Measurements from ENCODE around the gene SARS2. TPM values are rescaled to one million over a fixed set of nuclear protein-coding genes. Genes with fewer than 3 reads are reported as not detected.

The SARS2 gene
- total RNA-seq, result 10 to 100 TPM; 43.1 to 46.7 TPM
- 18.9 TPM for polyA plus RNA-seq

GRCh38 chr19:38929929-38930775 is at the start of gene SARS2:
Gene SARS2 (minus strand): TSS chr19:38930763. CDS start chr19:38930736, 27 bp downstream.
- ChIA-PET CTCF (interaction anchor here (0.6 to 5.8 kb wide), 53 partner anchors 11 to 594 kb away, joined by 3 to 51 read pairs (median 4); partner anchors contain the start of genes ACTN4, CAPN12, CATSPERG and EIF3K), POLR2A (interaction anchor here (0.6 to 2.0 kb wide), 14 partner anchors 30 to 556 kb away, joined by 3 to 12 read pairs (median 5); partner anchors contain the start of genes ECH1, EIF3K, FAM98C and NFKBIB)
- Histone ChIP-seq H3K27ac (ENCODE audit: low read depth, low read length) (peak within 1 kb of the TSS; percentile 95), H3K4me1 (ENCODE audit: insufficient read depth, low read length) (peaks cover 49% of the 10 kb centered on the region), H3K9me3 (ENCODE audit: low read length) (no peaks in the 10 kb centered on the region), H3K36me3 (ENCODE audit: insufficient read depth, low read length) (no peaks in the 10 kb centered on the region), H3K27me3 (ENCODE audit: insufficient read depth, low read length, poor library complexity, severe bottlenecking) (no peaks in the 10 kb centered on the region), H3K4me3 (ENCODE audit: low read length) (peak within 1 kb of the TSS; percentile 96)
- DNase-seq, result peak; percentile 88 to 97 (median 96)
- H3K36me3 Mint-ChIP-seq, result peaks cover 8 to 41% (median 9%) of the 10 kb centered on the region in 3 donors
- peak within 1 kb of the TSS; percentile 90 to 100 (median 99) for H3K27ac Mint-ChIP-seq
- peaks cover 45 to 62% (median 47%) of the 10 kb centered on the region in 3 donors for H3K4me1 Mint-ChIP-seq
- H3K27me3 Mint-ChIP-seq, result no peaks in the 10 kb centered on the region
- H3K9me3 Mint-ChIP-seq, result peaks cover 0 to 5% (median 0%) of the 10 kb centered on the region in 5 donors
- H3K4me3 Mint-ChIP-seq, result peak within 1 kb of the TSS; percentile 97 to 100 (median 98)

- Mint-ChIP-seq H3K36me3 (peaks cover 0 to 4% (median under 1%) of the 10 kb centered on the region in 3 donors), H3K27ac (no peak overlapping the region), H3K4me3 (no peak overlapping the region), H3K27me3 (peaks cover 16 to 28% of the 10 kb centered on the region in 2 donors), H3K9me3 (peaks cover 0 to 3% (median 0%) of the 10 kb centered on the region in 5 donors), H3K4me1 (peaks cover 3 to 12% (median 10%) of the 10 kb centered on the region in 3 donors)
- Histone ChIP-seq H3K36me3 (ENCODE audit: insufficient read depth, low read length) (no peaks in the 10 kb centered on the region), H3K9me3 (ENCODE audit: low read length) (no peaks in the 10 kb centered on the region), H3K4me1 (ENCODE audit: insufficient read depth, low read length) (no peaks in the 10 kb centered on the region), H3K27ac (ENCODE audit: low read depth, low read length) (no peak overlapping the region), H3K4me3 (ENCODE audit: low read length) (no peak overlapping the region), H3K27me3 (ENCODE audit: insufficient read depth, low read length, poor library complexity, severe bottlenecking) (peaks cover 5% of the 10 kb centered on the region)
- DNase-seq, result no peak
- CTCF ChIA-PET, result no interaction called here
- POLR2A ChIA-PET, result no interaction called here
These were observed 49.2 kb upstream of the SARS2 start for GRCh38 chr19:38979812-38980211.

GRCh38 chr19:38978326-38978689 is 47.7 kb upstream of the SARS2 start:
- Histone ChIP-seq H3K9me3 (ENCODE audit: low read length) (no peaks in the 10 kb centered on the region), H3K36me3 (ENCODE audit: insufficient read depth, low read length) (no peaks in the 10 kb centered on the region), H3K4me1 (ENCODE audit: insufficient read depth, low read length) (no peaks in the 10 kb centered on the region), H3K4me3 (ENCODE audit: low read length) (no peak overlapping the region), H3K27me3 (ENCODE audit: insufficient read depth, low read length, poor library complexity, severe bottlenecking) (peaks cover 5% of the 10 kb centered on the region), H3K27ac (ENCODE audit: low read depth, low read length) (no peak overlapping the region)
- Mint-ChIP-seq H3K36me3 (peaks cover 0 to 4% (median 2%) of the 10 kb centered on the region in 3 donors), H3K27me3 (peaks cover 21 to 34% of the 10 kb centered on the region in 2 donors), H3K27ac (no peak overlapping the region), H3K4me3 (no peak overlapping the region), H3K9me3 (peaks cover 0 to 3% (median 0%) of the 10 kb centered on the region in 5 donors), H3K4me1 (peaks cover 7 to 17% (median 10%) of the 10 kb centered on the region in 3 donors)
- no peak for DNase-seq
- ChIA-PET POLR2A (no interaction called here), CTCF (no interaction called here)

- peaks cover 5% of the 10 kb centered on the region for H3K27me3 ChIP-seq (ENCODE audit: insufficient read depth, low read length, poor library complexity, severe bottlenecking)
- no peak overlapping the region for H3K4me3 Mint-ChIP-seq
- H3K27ac Mint-ChIP-seq, result peak overlapping the region in 1 of 8 donors; percentile 34
These were observed 47.1 kb upstream of the SARS2 start for GRCh38 chr19:38977445-38978325.

GRCh38 chr19:38975861-38976271 is 45.3 kb upstream of the SARS2 start:
- Histone ChIP-seq H3K4me3 (ENCODE audit: low read length) (no peak overlapping the region), H3K27me3 (ENCODE audit: insufficient read depth, low read length, poor library complexity, severe bottlenecking) (peaks cover 5% of the 10 kb centered on the region), H3K4me1 (ENCODE audit: insufficient read depth, low read length) (no peaks in the 10 kb centered on the region), H3K9me3 (ENCODE audit: low read length) (no peaks in the 10 kb centered on the region), H3K36me3 (ENCODE audit: insufficient read depth, low read length) (no peaks in the 10 kb centered on the region), H3K27ac (ENCODE audit: low read depth, low read length) (peak overlapping the region; percentile 64)
- CTCF ChIA-PET, result interaction anchor here (0.8 kb wide), 1 partner anchor 525 kb away, joined by 3 read pairs; no protein-coding TSS in a partner anchor
- Mint-ChIP-seq H3K27ac (peak overlapping the region in 2 of 8 donors; percentile 49 to 61), H3K36me3 (peaks cover 0 to 4% (median 2%) of the 10 kb centered on the region in 3 donors), H3K4me1 (peaks cover 7 to 17% (median 10%) of the 10 kb centered on the region in 3 donors), H3K27me3 (peaks cover 21 to 34% of the 10 kb centered on the region in 2 donors), H3K9me3 (peaks cover 0 to 3% (median 0%) of the 10 kb centered on the region in 5 donors), H3K4me3 (peak overlapping the region in 5 of 7 donors; percentile 50 to 78 (median 60))
- no peak for DNase-seq
- POLR2A ChIA-PET, result no interaction called here

More at GRCh38 chr19:38977445-38978325, 47.1 kb upstream of the SARS2 start:
- H3K9me3 Mint-ChIP-seq, result peaks cover 0 to 3% (median 0%) of the 10 kb centered on the region in 5 donors
- ChIA-PET CTCF (no interaction called here), POLR2A (no interaction called here)
- DNase-seq, result no peak
- peaks cover 0 to 4% (median 2%) of the 10 kb centered on the region in 3 donors for H3K36me3 Mint-ChIP-seq
- Histone ChIP-seq H3K4me3 (ENCODE audit: low read length) (no peak overlapping the region), H3K27ac (ENCODE audit: low read depth, low read length) (no peak overlapping the region), H3K9me3 (ENCODE audit: low read length) (no peaks in the 10 kb centered on the region), H3K36me3 (ENCODE audit: insufficient read depth, low read length) (no peaks in the 10 kb centered on the region), H3K4me1 (ENCODE audit: insufficient read depth, low read length) (no peaks in the 10 kb centered on the region)
- peaks cover 7 to 17% (median 10%) of the 10 kb centered on the region in 3 donors for H3K4me1 Mint-ChIP-seq
- H3K27me3 Mint-ChIP-seq, result peaks cover 21 to 34% of the 10 kb centered on the region in 2 donors

GRCh38 chr19:38975214-38975860 is 44.8 kb upstream of the SARS2 start, which contains the start of gene FBXO17:
Gene FBXO17 (minus strand): TSS chr19:38975742. CDS start chr19:38950319, 25,423 bp downstream.
- Mint-ChIP-seq H3K27me3 (peaks cover 20 to 30% of the 10 kb centered on the region in 2 donors), H3K4me3 (peak within 1 kb of the TSS in 6 of 7 donors; percentile 29 to 81 (median 58)), H3K4me1 (peaks cover 7 to 17% (median 10%) of the 10 kb centered on the region in 3 donors), H3K27ac (peak within 1 kb of the TSS in 4 of 8 donors; percentile 34 to 87 (median 55)), H3K36me3 (peaks cover 0 to 2% (median under 1%) of the 10 kb centered on the region in 3 donors), H3K9me3 (no peaks in the 10 kb centered on the region)
- ChIA-PET CTCF (no interaction called here), POLR2A (no interaction called here)
- DNase-seq, result no peak
- peak within 1 kb of the TSS; percentile 64 for H3K27ac ChIP-seq (ENCODE audit: low read depth, low read length)
- no peaks in the 10 kb centered on the region for H3K9me3 ChIP-seq (ENCODE audit: low read length)
- no peaks in the 10 kb centered on the region for H3K36me3 ChIP-seq (ENCODE audit: insufficient read depth, low read length)
- H3K4me3 ChIP-seq (ENCODE audit: low read length), result no peak within 1 kb of the TSS
- no peaks in the 10 kb centered on the region for H3K4me1 ChIP-seq (ENCODE audit: insufficient read depth, low read length)
- H3K27me3 ChIP-seq (ENCODE audit: insufficient read depth, low read length, poor library complexity, severe bottlenecking), result peaks cover 5% of the 10 kb centered on the region

GRCh38 chr19:38974624-38975213 is 44.2 kb upstream of the SARS2 start:
- H3K27ac ChIP-seq (ENCODE audit: low read depth, low read length), result peak overlapping the region; percentile 51
- peaks cover 5% of the 10 kb centered on the region for H3K27me3 ChIP-seq (ENCODE audit: insufficient read depth, low read length, poor library complexity, severe bottlenecking)
- H3K27me3 Mint-ChIP-seq, result peaks cover 19 to 29% of the 10 kb centered on the region in 2 donors
- POLR2A ChIA-PET, result no interaction called here
- no peak for DNase-seq
- H3K4me1 Mint-ChIP-seq, result peaks cover 7 to 17% (median 10%) of the 10 kb centered on the region in 3 donors
- H3K4me1 ChIP-seq (ENCODE audit: insufficient read depth, low read length), result no peaks in the 10 kb centered on the region
- H3K36me3 Mint-ChIP-seq, result peaks cover 0 to 2% (median 0%) of the 10 kb centered on the region in 3 donors
- H3K27ac Mint-ChIP-seq, result peak overlapping the region in 1 of 8 donors; percentile 34
- no peaks in the 10 kb centered on the region for H3K9me3 ChIP-seq (ENCODE audit: low read length)
- H3K4me3 ChIP-seq (ENCODE audit: low read length), result no peak overlapping the region
- H3K9me3 Mint-ChIP-seq, result no peaks in the 10 kb centered on the region
- CTCF ChIA-PET, result no interaction called here
- no peaks in the 10 kb centered on the region for H3K36me3 ChIP-seq (ENCODE audit: insufficient read depth, low read length)
- H3K4me3 Mint-ChIP-seq, result peak overlapping the region in 6 of 7 donors; percentile 6 to 81 (median 30)

All from CD8-positive, alpha-beta memory T cell (primary cell).